SK-N-SH (cell line): Measurements from ENCODE around the gene UBIAD1. TPM values are rescaled to one million over a fixed set of nuclear protein-coding genes. Genes with fewer than 3 reads are reported as not detected.

Source experiments
- CTCF ChIA-PET: fragments of 300-600, 350-600 bp; formaldehyde crosslinking; extraction: SDS; loops from one replicate; lab custom pipeline; 2021; lab: Yijun Ruan, JAX
- POLR2A ChIA-PET: fragments of 350-600 bp; sonication (Branson Sonifier 250); formaldehyde crosslinking; extraction: SDS; loops from one replicate; lab custom pipeline; 2020; ENCODE audit warnings: antibody characterized with exemption, inconsistent platforms; lab: Yijun Ruan, JAX
- DNase-seq: peaks from one replicate; pipeline ENCODE4 v3.0.0; 2012
- H2AFZ ChIP-seq: fragments of 200-600 bp; sonication (generic); 2 replicates; pipeline ENCODE4 v1.8.1; 2016; ENCODE audit warnings: antibody characterized with exemption, mild to moderate bottlenecking, low read depth
- H3F3A ChIP-seq: fragments of 200-600 bp; sonication (generic); replicated peaks from 2 replicates; pipeline ENCODE3; 2016; ENCODE audit warnings: antibody characterized with exemption, mild to moderate bottlenecking; ENCODE audit not compliant: insufficient read depth
- H3K27ac ChIP-seq, 2 experiments: fragments of 200-500 bp in 1 of 2; fragments of 200-600 bp in 1 of 2; sonication (Bioruptor generic) in 1 of 2; sonication (generic), shearing (Covaris generic) in 1 of 2; 2 replicates each; pipeline versions ENCODE4 v1.5.1 to v1.6.1; 2014 to 2016; ENCODE audit warnings: low read depth in 2 of 2, inconsistent platforms in 1 of 2, low read length in 1 of 2, mild to moderate bottlenecking in 1 of 2, mixed read lengths in 1 of 2
- H3K27me3 ChIP-seq: fragments of 200-600 bp; sonication (generic), shearing (Covaris generic); 2 replicates; pipeline ENCODE4 v1.6.1; 2016; ENCODE audit warnings: mixed run types; ENCODE audit not compliant: insufficient read depth
- H3K36me3 ChIP-seq, 2 experiments: fragments of 200-500 bp in 1 of 2; fragments of 200-600 bp in 1 of 2; sonication (Bioruptor generic) in 1 of 2; sonication (generic) in 1 of 2; replicated peaks in 1 of 2; 2 replicates each; pipeline versions ENCODE3 to v1.5.1; 2014 to 2016; ENCODE audit warnings: low read length in 1 of 2, mild to moderate bottlenecking in 1 of 2; ENCODE audit not compliant: insufficient read depth in 2 of 2, control insufficient read depth in 1 of 2
- H3K4me1 ChIP-seq, 2 experiments: fragments of 200-500 bp in 1 of 2; fragments of 200-600 bp in 1 of 2; sonication (Bioruptor generic) in 1 of 2; sonication (generic), shearing (Covaris generic) in 1 of 2; 2 replicates each; pipeline versions ENCODE4 v1.5.1 to v1.6.1; 2014 to 2016; ENCODE audit warnings: low read depth in 1 of 2, low read length in 1 of 2, mixed run types in 1 of 2; ENCODE audit not compliant: insufficient read depth in 2 of 2, control insufficient read depth in 1 of 2
- H3K4me2 ChIP-seq: fragments of 200-600 bp; sonication (generic), shearing (Covaris generic); 2 replicates; pipeline ENCODE4 v1.6.1; 2017; ENCODE audit warnings: mixed run types
- H3K4me3 ChIP-seq, 2 experiments: fragments of 200-500 bp in 1 of 2; fragments of 200-600 bp in 1 of 2; sonication (Bioruptor generic) in 1 of 2; sonication (generic), shearing (Covaris generic) in 1 of 2; 2 replicates each; pipeline versions ENCODE4 v1.5.1 to v1.8.1; 2014 to 2016; ENCODE audit warnings: low read depth in 2 of 2, inconsistent platforms in 1 of 2, low read length in 1 of 2, mild to moderate bottlenecking in 1 of 2, mixed read lengths in 1 of 2, moderate library complexity in 1 of 2
- H3K79me2 ChIP-seq: fragments of 200-600 bp; sonication (generic); 2 replicates; pipeline ENCODE4 v1.8.1; 2017; ENCODE audit warnings: mild to moderate bottlenecking; ENCODE audit not compliant: insufficient read depth
- H3K9ac ChIP-seq: fragments of 200-600 bp; sonication (generic); 2 replicates; pipeline ENCODE4 v1.6.1; 2017; ENCODE audit warnings: mixed run types
- H3K9me2 ChIP-seq: fragments of 200-600 bp; sonication (generic); 2 replicates; pipeline ENCODE4 v1.6.1; 2017; ENCODE audit warnings: mixed run types
- H3K9me3 ChIP-seq: fragments of 200-600 bp; sonication (generic); 2 replicates; pipeline ENCODE4 v1.6.1; 2017; ENCODE audit warnings: mixed run types, mild to moderate bottlenecking, moderate library complexity
- H4K20me1 ChIP-seq: fragments of 200-600 bp; sonication (generic); 2 replicates; pipeline ENCODE4 v1.6.1; 2017; ENCODE audit warnings: mild to moderate bottlenecking, mixed run types; ENCODE audit not compliant: insufficient read depth
- ELF1 ChIP-seq: IDR thresholded peaks from 2 replicates; pipeline ENCODE4 v1.4.0; 2012
- EP300 ChIP-seq, 2 experiments: IDR thresholded peaks; 2 replicates each; pipeline versions ENCODE4 v1.4.0 to v1.6.1; 2012; ENCODE audit warnings: borderline replicate concordance in 1 of 2, low read depth in 1 of 2, low read length in 1 of 2
- FOSL2 ChIP-seq: IDR thresholded peaks from 2 replicates; pipeline ENCODE4 v1.4.0; 2012; ENCODE audit warnings: low read depth, mild to moderate bottlenecking, moderate library complexity, borderline replicate concordance
- FOXJ3 ChIP-seq: sonication (generic); formaldehyde crosslinking; IDR thresholded peaks from 2 replicates; pipeline ENCODE4 v1.5.1; 2020; ENCODE audit warnings: mild to moderate bottlenecking, missing genetic modification reagents
- GABPA ChIP-seq: IDR thresholded peaks from 2 replicates; pipeline ENCODE4 v1.4.0; 2012; ENCODE audit warnings: low read depth, mild to moderate bottlenecking
- GATA2 ChIP-seq: sonication (generic); formaldehyde crosslinking; IDR thresholded peaks from 2 replicates; pipeline ENCODE4 v1.5.0; 2020; ENCODE audit warnings: mild to moderate bottlenecking, missing genetic modification reagents
- MEF2A ChIP-seq: IDR thresholded peaks from 2 replicates; pipeline ENCODE4 v1.4.0; 2012; ENCODE audit warnings: low read depth, borderline replicate concordance
- NRF1 ChIP-seq: IDR thresholded peaks from 2 replicates; pipeline ENCODE4 v1.6.1; 2012; ENCODE audit warnings: low read depth, mild to moderate bottlenecking, low read length
- POLR2AphosphoS5 ChIP-seq: IDR thresholded peaks from 2 replicates; pipeline ENCODE4 v1.6.1; 2012; ENCODE audit warnings: low read depth, low read length
- SMC3 ChIP-seq: IDR thresholded peaks from 2 replicates; pipeline ENCODE4 v1.6.1; 2012; ENCODE audit warnings: low read depth, low read length, improper control_type of control experiment
- YY1 ChIP-seq: IDR thresholded peaks from 2 replicates; pipeline ENCODE4 v1.4.0; 2012; ENCODE audit warnings: low read depth, mild to moderate bottlenecking
- WGBS: methylation state at CpG from one replicate; pipeline ENCODE4 v1.1.6; 2017; ENCODE audit warnings: low lambda C conversion rate; 5-methylcytosine and 5-hydroxymethylcytosine counted together
- polyA plus RNA-seq, 3 experiments: library from polyadenylated mRNA; depleted of rRNA; stranded (reverse); fragments of >200 nt; gene quantifications; 2 replicates each; pipeline ENCODE4 v1.2.3, GENCODE V29; 2012
- TF ChIP-seq, protein P1 (sequence below): fragments of 150-350 bp; IDR thresholded peaks from 2 replicates; pipeline ENCODE4 v1.6.1; 2017; ENCODE audit warnings: antibody characterized with exemption, low read length, low read depth, borderline replicate concordance
- TF ChIP-seq, protein P2 (sequence below): IDR thresholded peaks from 2 replicates; pipeline ENCODE4 v1.6.1; 2012; ENCODE audit warnings: mild to moderate bottlenecking, low read depth, low read length, moderate library complexity
- TF ChIP-seq, protein P3 (sequence below): IDR thresholded peaks from 2 replicates; pipeline ENCODE4; 2012

The UBIAD1 gene
- polyA plus RNA-seq, 1 of the 3 experiments (the other 2 are of a cell fraction) = 13.7 TPM

DNA sequence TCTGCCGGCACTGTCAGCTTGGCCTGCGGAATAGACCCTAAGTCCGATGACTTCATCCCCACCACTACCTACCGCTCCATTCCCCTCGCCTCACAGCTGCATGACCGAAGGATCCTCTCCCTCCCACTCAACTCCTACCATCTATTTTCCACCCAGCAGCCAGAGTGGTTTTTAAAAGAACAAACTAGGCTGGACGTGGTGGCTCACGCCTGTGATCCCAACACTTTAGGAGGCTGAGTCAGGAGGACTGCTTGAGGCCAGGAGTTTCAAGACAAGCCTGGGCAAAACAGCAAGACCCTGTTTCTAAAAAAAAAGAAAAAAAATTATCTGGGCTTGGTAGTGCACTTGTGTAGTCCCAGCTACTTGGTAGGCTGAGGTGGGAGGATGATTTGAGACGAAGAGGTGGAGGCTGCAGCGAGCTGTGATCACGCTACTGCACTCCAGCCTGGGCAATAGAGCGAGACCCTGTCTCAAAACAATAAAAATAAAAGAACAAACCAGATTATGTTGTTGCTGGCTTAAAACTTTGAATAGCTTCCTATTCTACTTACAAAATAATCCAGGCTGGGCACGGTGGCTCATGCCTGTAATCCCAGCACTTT is 59.0 kb downstream of the UBIAD1 start:
- Histone ChIP-seq H3K9ac (no peak overlapping the region), H3F3A (no peaks in the 10 kb centered on the region), H3K9me3 (no peaks in the 10 kb centered on the region), H3K4me1 (no peaks in the 10 kb centered on the region; a peak in 1 of 4 replicates), H2AFZ (no peak overlapping the region), H4K20me1 (no peaks in the 10 kb centered on the region), H3K4me3 (no peak overlapping the region), H3K27me3 (no peaks in the 10 kb centered on the region), H3K27ac (no peak overlapping the region), H3K4me2 (no peak overlapping the region), H3K9me2 (no peaks in the 10 kb centered on the region), H3K36me3 (no peaks in the 10 kb centered on the region), H3K79me2 (no peaks in the 10 kb centered on the region)
- TF ChIP-seq GATA2 (CRISPR knock-in tag) (no peak), SMC3 (no peak), FOXJ3 (CRISPR knock-in tag) (no peak), FOSL2 (no peak), POLR2AphosphoS5 (no peak), GABPA (no peak), MEF2A (no peak), NRF1 (no peak), YY1 (no peak), EP300 (IDR thresholded peaks at IDR 0.05; ENCODE audit: borderline replicate concordance in 1 of 2, low read depth in 1 of 2, low read length in 1 of 2) (no peak), ELF1 (no peak)
- TF ChIP-seq, protein P1, sequence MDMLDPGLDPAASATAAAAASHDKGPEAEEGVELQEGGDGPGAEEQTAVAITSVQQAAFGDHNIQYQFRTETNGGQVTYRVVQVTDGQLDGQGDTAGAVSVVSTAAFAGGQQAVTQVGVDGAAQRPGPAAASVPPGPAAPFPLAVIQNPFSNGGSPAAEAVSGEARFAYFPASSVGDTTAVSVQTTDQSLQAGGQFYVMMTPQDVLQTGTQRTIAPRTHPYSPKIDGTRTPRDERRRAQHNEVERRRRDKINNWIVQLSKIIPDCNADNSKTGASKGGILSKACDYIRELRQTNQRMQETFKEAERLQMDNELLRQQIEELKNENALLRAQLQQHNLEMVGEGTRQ = no peak
- TF ChIP-seq, protein P2, sequence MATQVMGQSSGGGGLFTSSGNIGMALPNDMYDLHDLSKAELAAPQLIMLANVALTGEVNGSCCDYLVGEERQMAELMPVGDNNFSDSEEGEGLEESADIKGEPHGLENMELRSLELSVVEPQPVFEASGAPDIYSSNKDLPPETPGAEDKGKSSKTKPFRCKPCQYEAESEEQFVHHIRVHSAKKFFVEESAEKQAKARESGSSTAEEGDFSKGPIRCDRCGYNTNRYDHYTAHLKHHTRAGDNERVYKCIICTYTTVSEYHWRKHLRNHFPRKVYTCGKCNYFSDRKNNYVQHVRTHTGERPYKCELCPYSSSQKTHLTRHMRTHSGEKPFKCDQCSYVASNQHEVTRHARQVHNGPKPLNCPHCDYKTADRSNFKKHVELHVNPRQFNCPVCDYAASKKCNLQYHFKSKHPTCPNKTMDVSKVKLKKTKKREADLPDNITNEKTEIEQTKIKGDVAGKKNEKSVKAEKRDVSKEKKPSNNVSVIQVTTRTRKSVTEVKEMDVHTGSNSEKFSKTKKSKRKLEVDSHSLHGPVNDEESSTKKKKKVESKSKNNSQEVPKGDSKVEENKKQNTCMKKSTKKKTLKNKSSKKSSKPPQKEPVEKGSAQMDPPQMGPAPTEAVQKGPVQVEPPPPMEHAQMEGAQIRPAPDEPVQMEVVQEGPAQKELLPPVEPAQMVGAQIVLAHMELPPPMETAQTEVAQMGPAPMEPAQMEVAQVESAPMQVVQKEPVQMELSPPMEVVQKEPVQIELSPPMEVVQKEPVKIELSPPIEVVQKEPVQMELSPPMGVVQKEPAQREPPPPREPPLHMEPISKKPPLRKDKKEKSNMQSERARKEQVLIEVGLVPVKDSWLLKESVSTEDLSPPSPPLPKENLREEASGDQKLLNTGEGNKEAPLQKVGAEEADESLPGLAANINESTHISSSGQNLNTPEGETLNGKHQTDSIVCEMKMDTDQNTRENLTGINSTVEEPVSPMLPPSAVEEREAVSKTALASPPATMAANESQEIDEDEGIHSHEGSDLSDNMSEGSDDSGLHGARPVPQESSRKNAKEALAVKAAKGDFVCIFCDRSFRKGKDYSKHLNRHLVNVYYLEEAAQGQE = no peak
- TF ChIP-seq, protein P3, sequence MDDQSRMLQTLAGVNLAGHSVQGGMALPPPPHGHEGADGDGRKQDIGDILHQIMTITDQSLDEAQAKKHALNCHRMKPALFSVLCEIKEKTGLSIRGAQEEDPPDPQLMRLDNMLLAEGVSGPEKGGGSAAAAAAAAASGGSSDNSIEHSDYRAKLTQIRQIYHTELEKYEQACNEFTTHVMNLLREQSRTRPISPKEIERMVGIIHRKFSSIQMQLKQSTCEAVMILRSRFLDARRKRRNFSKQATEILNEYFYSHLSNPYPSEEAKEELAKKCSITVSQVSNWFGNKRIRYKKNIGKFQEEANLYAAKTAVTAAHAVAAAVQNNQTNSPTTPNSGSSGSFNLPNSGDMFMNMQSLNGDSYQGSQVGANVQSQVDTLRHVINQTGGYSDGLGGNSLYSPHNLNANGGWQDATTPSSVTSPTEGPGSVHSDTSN = no peak
- WGBS = 85% methylated on average over 12 of the region's 13 CpGs
- POLR2A ChIA-PET = no interaction called here
- DNase-seq = no peak
- CTCF ChIA-PET = interaction anchor here (0.8 to 3.4 kb wide), 4 partner anchors 10 to 310 kb away, joined by 3 to 18 read pairs (median 4); no protein-coding TSS in a partner anchor
